ENCODE measurements around the gene TFPT. TPM values are rescaled to one million over a fixed set of nuclear protein-coding genes. Genes with fewer than 3 reads are reported as not detected.
A peak's percentile ranks its signal among the peaks of the same experiment; 100 is the strongest.

Gene TFPT
- total RNA-seq, 1 experiment from 2014 or later, result 26.6 TPM

GRCh38 chr19:54133312-54133956 lies 18.0 kb upstream of the TFPT start:
- Histone ChIP-seq H2BK5ac (ENCODE audit: insufficient read length, low read length) (peak overlapping the region; percentile 6), H4K8ac (replicated peaks; ENCODE audit: insufficient read length, low read depth, low read length) (peak overlapping the region; percentile 52), H3K79me2 (ENCODE audit: insufficient read depth, low read length) (peaks cover 1% of the 10 kb centered on the region; the same call in 1 of the 2 replicates), H3K4me2 (ENCODE audit: insufficient read depth, insufficient read length, low read length) (no peak overlapping the region), H3K9me3 (ENCODE audit: control insufficient read depth, low read depth, low read length) (peaks cover 4% of the 10 kb centered on the region), H3K23me2 (ENCODE audit: insufficient read length, low read depth, low read length, poor library complexity, severe bottlenecking) (peaks cover 15% of the 10 kb centered on the region), H3K79me1 (ENCODE audit: insufficient read depth, low read depth, low read length, poor library complexity, severe bottlenecking) (peaks cover 4% of the 10 kb centered on the region), H3K27me3 (ENCODE audit: insufficient read depth, low read length) (no peaks in the 10 kb centered on the region), H3T11ph (ENCODE audit: low read length) (no peak overlapping the region), H2BK20ac (ENCODE audit: low read depth, low read length, poor library complexity, severe bottlenecking) (no peak overlapping the region), H2AFZ (ENCODE audit: low read length) (no peak overlapping the region), H2BK120ac (ENCODE audit: low read depth, low read length, poor library complexity, severe bottlenecking) (no peak overlapping the region), H3K14ac (ENCODE audit: insufficient read depth, low read length) (no peak overlapping the region), H3K18ac (ENCODE audit: insufficient read length, low read depth, low read length) (no peak overlapping the region), H4K20me1 (ENCODE audit: control insufficient read depth, insufficient read depth, insufficient read length) (peaks cover 3% of the 10 kb centered on the region), H3K4me1 (ENCODE audit: insufficient read depth, low read length) (no peaks in the 10 kb centered on the region), H3K23ac (ENCODE audit: insufficient read length, low read depth, low read length) (no peak overlapping the region), H2BK12ac (ENCODE audit: insufficient read length, low read depth, low read length) (peak overlapping the region; percentile 1), H3K9ac (ENCODE audit: extremely low read depth, insufficient read length, low read length) (no peak overlapping the region), H3K27ac (ENCODE audit: insufficient read length, low read depth, low read length) (peak overlapping the region; percentile 2), H4K91ac (ENCODE audit: insufficient read length, low read depth, low read length) (peak overlapping the region; percentile 23), H3K4ac (ENCODE audit: low read depth, low read length) (peak overlapping the region; percentile 30; the same call in 1 of the 2 replicates), H3K56ac (ENCODE audit: insufficient read length, low read depth, low read length) (peak overlapping the region; percentile 38), H2BK15ac (ENCODE audit: low read depth, low read length) (peak overlapping the region; percentile 2), H4K5ac (ENCODE audit: insufficient read length, low read depth, low read length) (peak overlapping the region; percentile 18), H2AK5ac (ENCODE audit: insufficient read length, low read length) (peak overlapping the region; percentile 2)
- Mint-ChIP-seq H3K27me3 (ENCODE audit: low read depth) (peaks cover 1% of the 10 kb centered on the region; the same call in 1 of the 2 replicates), H3K36me3 (ENCODE audit: insufficient read depth in 1 of 3, low read depth in 3 of 3) (peaks cover 19 to 47% (median 31%) of the 10 kb centered on the region in 3 experiments), H3K4me3 (no peak overlapping the region), H3K4me1 (peaks cover 13% of the 10 kb centered on the region in 2 experiments), H3K27ac (no peak overlapping the region), H3K9me3 (peaks cover 11 to 12% of the 10 kb centered on the region in 2 experiments)
- peak; percentile 92 for DNase-seq
- no peak for TF ChIP-seq CTCF (conservative IDR thresholded peaks at IDR 0.05)
- WGBS (ENCODE audit: extremely low coverage, insufficient read length, low lambda C conversion rate), result no CpG with 5 or more reads among the region's 10 CpGs

Measured in H9 (cell line).